DMS153 treated with DMSO at 0.1 percent for 48 hours (cell line): ENCODE results near the gene GRK5.

Source experiments
- DNase-seq: peaks from one replicate; lab custom pipeline; 2025; ENCODE audit not compliant: unreplicated experiment; lab: John Stamatoyannopoulos, UW

Gene GRK5

GRCh38 chr10:119314061-119314460, 106.7 kb downstream of the GRK5 start:
- no peak for DNase-seq

GRCh38 chr10:119314486-119314885, 107.1 kb downstream of the GRK5 start:
- DNase-seq = no peak

- DNase-seq = no peak
These were observed 108.0 kb downstream of the GRK5 start for GRCh38 chr10:119315128-119316001.

GRCh38 chr10:119316002-119316358, 108.6 kb downstream of the GRK5 start:
- no peak for DNase-seq

GRCh38 chr10:119316729-119317097, 109.3 kb downstream of the GRK5 start:
- no peak for DNase-seq

- DNase-seq = no peak
These were observed 111.2 kb downstream of the GRK5 start for GRCh38 chr10:119318411-119319160.

- DNase-seq = no peak
These were observed 112.0 kb downstream of the GRK5 start for GRCh38 chr10:119319161-119319919.

GRCh38 chr10:119319920-119320258, 112.5 kb downstream of the GRK5 start:
- no peak for DNase-seq

- no peak for DNase-seq
These were observed 113.6 kb downstream of the GRK5 start for GRCh38 chr10:119320981-119321380.

- no peak for DNase-seq
These were observed 116.0 kb downstream of the GRK5 start for GRCh38 chr10:119323085-119324016.

- no peak for DNase-seq
These were observed 117.8 kb downstream of the GRK5 start for GRCh38 chr10:119325131-119325530.

- DNase-seq = no peak
These were observed 118.8 kb downstream of the GRK5 start for GRCh38 chr10:119326167-119326566.

- DNase-seq = no peak
These were observed 119.8 kb downstream of the GRK5 start for GRCh38 chr10:119327096-119327745.

- DNase-seq = no peak
These were observed 120.9 kb downstream of the GRK5 start for GRCh38 chr10:119328223-119328622.

- no peak for DNase-seq
These were observed 123.0 kb downstream of the GRK5 start for GRCh38 chr10:119330342-119330741.

GRCh38 chr10:119331061-119331460, 123.7 kb downstream of the GRK5 start:
- DNase-seq = no peak

- DNase-seq = no peak
These were observed 125.9 kb downstream of the GRK5 start for GRCh38 chr10:119333146-119333792.

GRCh38 chr10:119335671-119336353, 128.4 kb downstream of the GRK5 start:
- DNase-seq = no peak

GRCh38 chr10:119336599-119336998, 129.2 kb downstream of the GRK5 start:
- no peak for DNase-seq
